HFF-Myc (cell line): Measurements from ENCODE around the gene VWF.

Experiments used
- DNase-seq: peaks from one replicate; pipeline ENCODE4 v3.0.0-alpha.2; 2011; ENCODE audit warnings: low read depth; ENCODE audit errors: extremely low read depth
- H3K4me3 ChIP-seq: replicated peaks from 2 replicates; pipeline ENCODE4 v1.5.1; 2011; ENCODE audit warnings: low read depth, mild to moderate bottlenecking, control low read depth, low read length
- CTCF ChIP-seq: IDR thresholded peaks from 2 replicates; pipeline ENCODE4 v1.5.1; 2012; ENCODE audit warnings: mild to moderate bottlenecking, low read depth, low read length, control low read depth; ENCODE audit errors: missing control alignments

VWF gene

GRCh38 chr12:6077692-6078083 lies 46.8 kb downstream of the VWF start:
- no peak for DNase-seq
- H3K4me3 ChIP-seq: no peak overlapping the region
- TF ChIP-seq CTCF: no peak

- no peak overlapping the region for H3K4me3 ChIP-seq
- DNase-seq: no peak
- no peak for TF ChIP-seq CTCF
These were observed 47.4 kb downstream of the VWF start for GRCh38 chr12:6076776-6077691.

GRCh38 chr12:6076346-6076745 lies 48.1 kb downstream of the VWF start:
- TF ChIP-seq CTCF: no peak
- no peak for DNase-seq
- no peak overlapping the region for H3K4me3 ChIP-seq

GRCh38 chr12:6074979-6075585 lies 49.4 kb downstream of the VWF start:
- H3K4me3 ChIP-seq: no peak overlapping the region
- no peak for DNase-seq
- no peak for TF ChIP-seq CTCF

GRCh38 chr12:6074427-6074826 lies 50.0 kb downstream of the VWF start:
- H3K4me3 ChIP-seq: no peak overlapping the region
- no peak for DNase-seq
- TF ChIP-seq CTCF: no peak

GRCh38 chr12:6073426-6073825 lies 51.0 kb downstream of the VWF start:
- no peak overlapping the region for H3K4me3 ChIP-seq
- DNase-seq: no peak
- no peak for TF ChIP-seq CTCF
